ENCODE results near the gene DCTN3. TPM values are rescaled to one million over a fixed set of nuclear protein-coding genes. Genes with fewer than 3 reads are reported as not detected.

The DCTN3 gene
- total and polyA plus RNA-seq, 2 of the 4 experiments (the other 2 are of a cell fraction), result 122 to 183 TPM

DNA sequence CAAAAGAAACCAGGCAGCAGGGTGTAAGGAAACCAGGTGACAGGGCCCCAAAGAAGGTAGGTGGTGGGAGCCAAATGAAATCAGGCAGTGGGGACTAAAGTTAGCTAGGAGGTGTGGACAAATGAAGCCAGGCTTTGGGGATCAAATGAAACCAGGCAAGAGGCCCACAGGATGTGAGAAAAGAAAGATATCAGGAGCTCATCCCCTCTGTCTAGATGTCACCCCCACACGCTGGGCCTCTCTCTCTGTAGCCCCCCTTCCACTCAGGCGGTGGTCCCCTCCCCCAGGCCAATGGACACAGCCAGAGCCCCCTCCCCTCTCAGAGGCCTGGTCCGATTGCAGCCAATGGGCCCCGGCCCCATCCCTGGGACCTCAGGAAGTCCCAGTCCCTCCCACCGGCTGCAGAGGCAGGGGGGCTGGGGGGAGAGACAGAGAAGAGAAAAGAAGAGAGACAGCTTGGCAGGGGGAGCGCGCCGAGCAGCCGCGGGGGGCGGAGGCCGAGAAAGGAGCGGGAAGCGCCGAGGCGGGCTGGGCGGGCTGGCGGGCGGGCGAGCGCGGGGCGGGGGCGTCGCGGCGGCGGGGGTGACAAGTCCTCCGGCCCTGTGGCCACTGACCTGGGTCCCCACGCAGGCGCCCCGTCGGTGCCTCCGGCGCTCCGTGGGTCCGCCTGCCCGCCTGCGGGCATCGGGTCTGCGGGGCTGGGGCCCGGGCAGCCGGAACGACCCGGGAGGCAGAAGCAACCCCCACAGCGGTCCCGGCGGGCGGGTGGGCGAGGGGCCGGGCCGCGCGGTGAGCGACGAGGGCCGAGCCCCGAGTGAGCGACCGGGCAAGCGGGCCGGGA lies 42.7 kb downstream of the DCTN3 start:
- no peak overlapping the region for H4K91ac ChIP-seq (ENCODE audit: insufficient read depth, low read depth, low read length)
- CTCF ChIA-PET, result interaction anchor here (1.8 to 3.0 kb wide), 3 partner anchors 14 to 30 kb away, joined by 6 to 8 read pairs (median 7); no protein-coding TSS in a partner anchor
- no peak overlapping the region for H2AFZ ChIP-seq (replicated peaks; ENCODE audit: low read length, poor library complexity)
- H2BK15ac ChIP-seq (ENCODE audit: low read depth, low read length), result no peak overlapping the region
- H3K4me2 ChIP-seq (ENCODE audit: low read depth, low read length), result no peak overlapping the region
- H3K56ac ChIP-seq (ENCODE audit: extremely low read depth, insufficient read depth, low read length), result no peak overlapping the region
- H3K9me3 ChIP-seq (ENCODE audit: control insufficient read depth, insufficient read depth, low read length), result no peaks in the 10 kb centered on the region
- H4K8ac ChIP-seq (ENCODE audit: low read depth in 2 of 2, low read length in 2 of 2), result no peak overlapping the region
- no peak overlapping the region for H3K23ac ChIP-seq (ENCODE audit: low read depth, low read length)
- no peak overlapping the region for H3K18ac ChIP-seq (ENCODE audit: low read depth, low read length)
- H4K20me1 ChIP-seq (ENCODE audit: insufficient read depth, low read length), result no peaks in the 10 kb centered on the region
- H3K4me1 ChIP-seq (ENCODE audit: control insufficient read depth, insufficient read depth, low read length), result no peaks in the 10 kb centered on the region
- no peak overlapping the region for H3K9ac ChIP-seq (ENCODE audit: low read depth, low read length)
- DNase-seq, result no peak
- H3K27me3 ChIP-seq (ENCODE audit: control insufficient read depth, insufficient read depth, low read length), result peaks cover 90% of the 10 kb centered on the region
- no peak for TF ChIP-seq MXI1 (IDR thresholded peaks at IDR 0.05; ENCODE audit: borderline replicate concordance, low read depth, low read length)
- no peak for TF ChIP-seq USF2 (IDR thresholded peaks at IDR 0.05; ENCODE audit: low read depth, low read length)
- TF ChIP-seq BHLHE40 (IDR thresholded peaks at IDR 0.05; ENCODE audit: low read depth, low read length), result no peak
- TF ChIP-seq, protein P1, sequence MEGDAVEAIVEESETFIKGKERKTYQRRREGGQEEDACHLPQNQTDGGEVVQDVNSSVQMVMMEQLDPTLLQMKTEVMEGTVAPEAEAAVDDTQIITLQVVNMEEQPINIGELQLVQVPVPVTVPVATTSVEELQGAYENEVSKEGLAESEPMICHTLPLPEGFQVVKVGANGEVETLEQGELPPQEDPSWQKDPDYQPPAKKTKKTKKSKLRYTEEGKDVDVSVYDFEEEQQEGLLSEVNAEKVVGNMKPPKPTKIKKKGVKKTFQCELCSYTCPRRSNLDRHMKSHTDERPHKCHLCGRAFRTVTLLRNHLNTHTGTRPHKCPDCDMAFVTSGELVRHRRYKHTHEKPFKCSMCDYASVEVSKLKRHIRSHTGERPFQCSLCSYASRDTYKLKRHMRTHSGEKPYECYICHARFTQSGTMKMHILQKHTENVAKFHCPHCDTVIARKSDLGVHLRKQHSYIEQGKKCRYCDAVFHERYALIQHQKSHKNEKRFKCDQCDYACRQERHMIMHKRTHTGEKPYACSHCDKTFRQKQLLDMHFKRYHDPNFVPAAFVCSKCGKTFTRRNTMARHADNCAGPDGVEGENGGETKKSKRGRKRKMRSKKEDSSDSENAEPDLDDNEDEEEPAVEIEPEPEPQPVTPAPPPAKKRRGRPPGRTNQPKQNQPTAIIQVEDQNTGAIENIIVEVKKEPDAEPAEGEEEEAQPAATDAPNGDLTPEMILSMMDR (conservative IDR thresholded peaks at IDR 0.05; ENCODE audit: low read depth, low read length), result no peak
- no peak for TF ChIP-seq MAFK (IDR thresholded peaks at IDR 0.05; ENCODE audit: low read depth, low read length)
- TF ChIP-seq ELK1 (IDR thresholded peaks at IDR 0.05; ENCODE audit: borderline replicate concordance, low read depth, low read length), result no peak
- no peak for TF ChIP-seq NFE2L2 (IDR thresholded peaks at IDR 0.05; ENCODE audit: low read depth, low read length)
- no peak for TF ChIP-seq POLR2A (IDR thresholded peaks at IDR 0.05; ENCODE audit: low read depth, low read length)
- no peak for TF ChIP-seq CEBPB (IDR thresholded peaks at IDR 0.05; ENCODE audit: low read depth, low read length)
- no peak for TF ChIP-seq MAZ (IDR thresholded peaks at IDR 0.05; ENCODE audit: borderline replicate concordance, low read depth, low read length)
- TF ChIP-seq RCOR1 (IDR thresholded peaks at IDR 0.05; ENCODE audit: insufficient replicate concordance, low read length), result no peak
- no peak for TF ChIP-seq SMC3 (IDR thresholded peaks at IDR 0.05; ENCODE audit: low read depth, low read length)
- TF ChIP-seq RFX5 (IDR thresholded peaks at IDR 0.05; ENCODE audit: low read depth, low read length), result no peak
- TF ChIP-seq FOS (IDR thresholded peaks at IDR 0.05; ENCODE audit: low read depth, low read length), result no peak
- no peak overlapping the region for H3K27ac ChIP-seq (ENCODE audit: insufficient read depth, low read length)
- dilution Hi-C loops (cut with HindIII; ENCODE audit: low sequenced_read_pairs, unreplicated experiment), result no loop called here
- H3K36me3 ChIP-seq (ENCODE audit: control insufficient read depth, insufficient read depth, low read length), result no peaks in the 10 kb centered on the region
- POLR2A ChIA-PET (ENCODE audit: unreplicated experiment), result interaction anchor here (0.5 kb wide), 1 partner anchor 412 kb away, joined by 7 read pairs; no protein-coding TSS in a partner anchor
- H3K14ac ChIP-seq (replicated peaks; ENCODE audit: low read depth, low read length), result no peak overlapping the region
- H3K79me1 ChIP-seq (ENCODE audit: low read depth in 1 of 2, low read length in 2 of 2), result no peaks in the 10 kb centered on the region
- H4K5ac ChIP-seq (ENCODE audit: low read depth, low read length), result no peak overlapping the region
- ATAC-seq (ENCODE audit: low read depth), result no peak
- H3K4me3 ChIP-seq (ENCODE audit: insufficient read depth, low read depth, low read length), result no peak overlapping the region
- H3K4ac ChIP-seq (ENCODE audit: low read depth, low read length), result no peak overlapping the region
- H3K9me1 ChIP-seq (ENCODE audit: insufficient read depth, low read length), result 0 out of 2 replicates have a peak, but pooled peaks cover 1% of the 10 kb centered on the region
- no peak overlapping the region for H2BK20ac ChIP-seq (ENCODE audit: low read depth, low read length)
- H2AK9ac ChIP-seq (replicated peaks; ENCODE audit: low read depth, low read length, poor library complexity), result no peak overlapping the region
- BruUV-seq (replicated peaks), result no TSS peak
- no peak overlapping the region for H2BK5ac ChIP-seq (ENCODE audit: low read depth, low read length, poor library complexity, severe bottlenecking)
- 5% methylated on average over 22 of the region's 62 CpGs; no CpG with 5 or more reads in 1 of the 2 experiments for WGBS, 2 experiments (ENCODE audit: extremely low coverage in 2 of 2, insufficient read length in 1 of 2)
- intact Hi-C loops (cut with micrococcal nuclease), result no loop called here
- in situ Hi-C loops (cut with MboI; ENCODE audit: low sequenced_read_pairs), result no loop called here
- no peak overlapping the region for H2BK120ac ChIP-seq (ENCODE audit: low read depth, low read length)
- H2AK5ac ChIP-seq (ENCODE audit: low read depth, low read length), result no peak overlapping the region

Data from IMR-90 (cell line).